K562 (cell line): Measurements from ENCODE around the gene ZNF628. TPM values are rescaled to one million over a fixed set of nuclear protein-coding genes. Genes with fewer than 3 reads are reported as not detected.

ENCODE experiments used
- AFF4 ChIP-seq: sonication (generic); formaldehyde crosslinking; IDR thresholded peaks from 2 replicates; pipeline ENCODE4 v1.8.0; 2023; ENCODE audit warnings: mild to moderate bottlenecking, missing genetic modification reagents
- ASH1L ChIP-seq: fragments of 450-650 bp; IDR thresholded peaks from 2 replicates; pipeline ENCODE4 v1.6.1; 2018; ENCODE audit warnings: borderline replicate concordance, mild to moderate bottlenecking, low read depth; ENCODE audit not compliant: partially characterized antibody
- CCNT2 ChIP-seq: IDR thresholded peaks from 2 replicates; pipeline ENCODE4 v1.6.1; 2011; ENCODE audit warnings: borderline replicate concordance, low read depth, mild to moderate bottlenecking, moderate library complexity, mixed read lengths, low read length; ENCODE audit not compliant: insufficient read length; ENCODE audit errors: extremely low read depth
- CHD7 ChIP-seq: fragments of 200-600 bp; sonication (generic); IDR thresholded peaks from one replicate; pipeline ENCODE4 v1.6.1; 2012; ENCODE audit warnings: mild to moderate bottlenecking, low read depth, low read length, inconsistent platforms
- ELF2 ChIP-seq: fragments of 250-450 bp; sonication (Bioruptor Pico); IDR thresholded peaks from 2 replicates; pipeline ENCODE4 v1.5.0; 2021; ENCODE audit warnings: mild to moderate bottlenecking
- FOXK2 ChIP-seq, 2 experiments: fragments of 450-650 bp; IDR thresholded peaks in 1 of 2; conservative IDR thresholded peaks in 1 of 2; 2 replicates each; pipeline ENCODE4 v1.6.1; 2016; ENCODE audit warnings: low read depth in 2 of 2, mild to moderate bottlenecking in 1 of 2
- NFIC ChIP-seq: fragments of 450-650 bp; IDR thresholded peaks from 2 replicates; pipeline ENCODE4 v1.6.1; 2017; ENCODE audit warnings: mild to moderate bottlenecking, inconsistent platforms
- TCF7 ChIP-seq: sonication (generic); IDR thresholded peaks from 2 replicates; pipeline ENCODE4 v1.6.1; 2016; ENCODE audit warnings: antibody characterized with exemption, borderline replicate concordance
- TCF7L2 ChIP-seq: fragments of 150-350 bp; IDR thresholded peaks from 2 replicates; pipeline ENCODE4 v1.6.1; 2016; ENCODE audit warnings: low read depth, mild to moderate bottlenecking, low read length, moderate library complexity
- TFAP4 ChIP-seq: sonication (generic); formaldehyde crosslinking; IDR thresholded peaks from 2 replicates; pipeline ENCODE4 v1.8.0; 2022; ENCODE audit warnings: missing genetic modification reagents, mild to moderate bottlenecking, moderate library complexity, borderline replicate concordance
- ZNF143 ChIP-seq: sonication (generic); formaldehyde crosslinking; IDR thresholded peaks from 2 replicates; pipeline ENCODE4 v1.9.0; 2022; ENCODE audit warnings: mild to moderate bottlenecking, missing genetic modification reagents
- polyA plus RNA-seq, 8 experiments: library from polyadenylated mRNA; depleted of rRNA in 4 of 8; stranded (reverse) in 5 of 8; unstranded in 3 of 8; fragments of >200 nt; fragmentation: Nextera tagmentation in 2 of 8; fragmentation: Illumina TruSeq in 1 of 8; extraction: Ambion mirVana in 2 of 8; extraction: Trizol in 1 of 8; gene quantifications; 2 replicates each; pipeline versions ENCODE4 v1.2.1 to v1.2.3, GENCODE V29; 2011 to 2014; ENCODE audit warnings: inconsistent platforms in 1 of 8, missing spikeins in 1 of 8
- total RNA-seq, 7 experiments: library from RNA; depleted of rRNA in 6 of 7; stranded (reverse); fragments of >200 nt in 6 of 7; fragmentation: Illumina TruSeq in 2 of 7; extraction: Trizol in 2 of 7; gene quantifications; 2 replicates each; pipeline versions ENCODE4 v1.2.1 to v1.2.3, GENCODE V29; 2011 to 2021; ENCODE audit warnings: low replicate concordance in 1 of 7

The ZNF628 gene
- total and polyA plus RNA-seq, 9 of the 15 experiments (the other 6 are each of a cell fraction or from before 2014, with no cell fraction given), result 0.13 to 13.6 (median 2.2) TPM; not detected in 3

- TF ChIP-seq AFF4 (CRISPR knock-in tag), result 0 out of 2 replicates have a peak, but pooled peaks have one; percentile 52
- TF ChIP-seq ASH1L, result peak; percentile 86
- peak; percentile 95 for TF ChIP-seq ELF2 (CRISPR knock-in tag)
- peak in 1 of 2 experiments; percentile 99; a peak in 2 of 4 replicates for TF ChIP-seq FOXK2 (conservative IDR thresholded peaks at IDR 0.05 in 1 of 2, IDR thresholded peaks at IDR 0.05 in 1 of 2; ENCODE audit: low read depth in 2 of 2)
- peak; percentile 23 for TF ChIP-seq CHD7
- no peak for TF ChIP-seq TCF7
- peak; percentile 87 for TF ChIP-seq TCF7L2
- no peak for TF ChIP-seq ZNF143 (CRISPR knock-in tag)
- peak; percentile 75 for TF ChIP-seq TFAP4 (CRISPR knock-in tag)
- 0 out of 2 replicates have a peak, but pooled peaks have one; percentile 14 for TF ChIP-seq NFIC
- TF ChIP-seq CCNT2, result peak; percentile 65
Observed at GRCh38 chr19:55452749-55453346, 23.6 kb upstream of the ZNF628 start (continued).
